ENCODE results near the gene FXYD4.
"Not testable (repeated sequence)": the region's sequence is repeated elsewhere in the genome, so short reads cannot be mapped to it uniquely, and the experiment has no call there.

The FXYD4 gene

DNA sequence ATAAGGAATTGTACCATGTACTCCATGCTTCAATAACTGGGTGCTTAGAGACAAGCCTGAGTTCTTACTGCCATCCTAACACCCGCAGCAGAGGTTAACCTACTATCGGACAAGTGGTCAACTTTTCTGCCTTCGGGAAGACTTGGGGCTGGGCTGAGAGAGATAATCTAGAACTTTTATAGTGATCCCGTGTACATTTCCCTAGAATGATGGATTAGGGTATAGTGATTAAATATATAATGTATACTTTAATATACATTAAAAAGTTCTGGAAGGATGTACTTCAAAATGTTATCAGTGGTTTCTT, 49.7 kb downstream of the FXYD4 start:
- POLR2A ChIA-PET, result interaction anchor here (1.2 kb wide), 2 partner anchors 10 to 14 kb away, joined by 3 to 8 read pairs; no protein-coding TSS in a partner anchor
- TF ChIP-seq, protein P1, sequence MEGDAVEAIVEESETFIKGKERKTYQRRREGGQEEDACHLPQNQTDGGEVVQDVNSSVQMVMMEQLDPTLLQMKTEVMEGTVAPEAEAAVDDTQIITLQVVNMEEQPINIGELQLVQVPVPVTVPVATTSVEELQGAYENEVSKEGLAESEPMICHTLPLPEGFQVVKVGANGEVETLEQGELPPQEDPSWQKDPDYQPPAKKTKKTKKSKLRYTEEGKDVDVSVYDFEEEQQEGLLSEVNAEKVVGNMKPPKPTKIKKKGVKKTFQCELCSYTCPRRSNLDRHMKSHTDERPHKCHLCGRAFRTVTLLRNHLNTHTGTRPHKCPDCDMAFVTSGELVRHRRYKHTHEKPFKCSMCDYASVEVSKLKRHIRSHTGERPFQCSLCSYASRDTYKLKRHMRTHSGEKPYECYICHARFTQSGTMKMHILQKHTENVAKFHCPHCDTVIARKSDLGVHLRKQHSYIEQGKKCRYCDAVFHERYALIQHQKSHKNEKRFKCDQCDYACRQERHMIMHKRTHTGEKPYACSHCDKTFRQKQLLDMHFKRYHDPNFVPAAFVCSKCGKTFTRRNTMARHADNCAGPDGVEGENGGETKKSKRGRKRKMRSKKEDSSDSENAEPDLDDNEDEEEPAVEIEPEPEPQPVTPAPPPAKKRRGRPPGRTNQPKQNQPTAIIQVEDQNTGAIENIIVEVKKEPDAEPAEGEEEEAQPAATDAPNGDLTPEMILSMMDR (IDR thresholded peaks at IDR 0.05; ENCODE audit: insufficient read depth, low read length, missing control alignments), result no peak
- DNase-seq (ENCODE audit: low read depth, low spot score), result no peak
- CTCF ChIA-PET, result interaction anchor here (3.4 kb wide), 1 partner anchor 27 kb away, joined by 7 read pairs; no protein-coding TSS in a partner anchor
- peak overlapping the region; percentile 63 for H3K4me3 ChIP-seq (ENCODE audit: low read depth, low read length)

- DNase-seq (ENCODE audit: low read depth, low spot score), result no peak
- ChIA-PET POLR2A (no interaction called here), CTCF (interaction anchor here (3.4 kb wide), 1 partner anchor 28 kb away, joined by 7 read pairs; no protein-coding TSS in a partner anchor)
- TF ChIP-seq, protein P1 (IDR thresholded peaks at IDR 0.05; ENCODE audit: insufficient read depth, low read length, missing control alignments), result no peak
- no peak overlapping the region for H3K4me3 ChIP-seq (ENCODE audit: low read depth, low read length)
Observed at GRCh38 chr10:43421519-43421918, 50.1 kb downstream of the FXYD4 start.

GRCh38 chr10:43421944-43422343, 50.5 kb downstream of the FXYD4 start:
- H3K4me3 ChIP-seq (ENCODE audit: low read depth, low read length); POLR2A ChIA-PET; DNase-seq (ENCODE audit: low read depth, low spot score): not testable (repeated sequence)
- CTCF ChIA-PET, result interaction anchor here (3.4 kb wide), 1 partner anchor 28 kb away, joined by 7 read pairs; no protein-coding TSS in a partner anchor

- ChIA-PET CTCF (interaction anchor here (1.2 kb wide), 1 partner anchor 10 kb away, joined by 7 read pairs; no protein-coding TSS in a partner anchor), POLR2A (no interaction called here)
Observed at GRCh38 chr10:43424416-43424815, 53.0 kb downstream of the FXYD4 start.

More at GRCh38 chr10:43424416-43424815, 53.0 kb downstream of the FXYD4 start:
- TF ChIP-seq, protein P1 (IDR thresholded peaks at IDR 0.05; ENCODE audit: insufficient read depth, low read length, missing control alignments), result no peak
- DNase-seq (ENCODE audit: low read depth, low spot score), result no peak
- H3K4me3 ChIP-seq (ENCODE audit: low read depth, low read length), result no peak overlapping the region
